Forelimb muscle (tissue), 1 donor: ENCODE measurements around the gene LATS2. TPM values are rescaled to one million over a fixed set of nuclear protein-coding genes. Genes with fewer than 3 reads are reported as not detected.
"Not testable (repeated sequence)": the region's sequence is repeated elsewhere in the genome, so short reads cannot be mapped to it uniquely, and the experiment has no call there.

Experiments
- DNase-seq: peaks from one replicate; pipeline ENCODE4 v3.0.0-alpha.2; 2013; ENCODE audit warnings: low read depth
- polyA plus RNA-seq: library from polyadenylated mRNA; unstranded; fragments of 120-200 nt; gene quantifications from one replicate; pipeline ENCODE4 v1.2.1, GENCODE V29; 2013; ENCODE audit not compliant: insufficient read length

The LATS2 gene
- polyA plus RNA-seq, 1 donor = 14.4 TPM

DNA sequence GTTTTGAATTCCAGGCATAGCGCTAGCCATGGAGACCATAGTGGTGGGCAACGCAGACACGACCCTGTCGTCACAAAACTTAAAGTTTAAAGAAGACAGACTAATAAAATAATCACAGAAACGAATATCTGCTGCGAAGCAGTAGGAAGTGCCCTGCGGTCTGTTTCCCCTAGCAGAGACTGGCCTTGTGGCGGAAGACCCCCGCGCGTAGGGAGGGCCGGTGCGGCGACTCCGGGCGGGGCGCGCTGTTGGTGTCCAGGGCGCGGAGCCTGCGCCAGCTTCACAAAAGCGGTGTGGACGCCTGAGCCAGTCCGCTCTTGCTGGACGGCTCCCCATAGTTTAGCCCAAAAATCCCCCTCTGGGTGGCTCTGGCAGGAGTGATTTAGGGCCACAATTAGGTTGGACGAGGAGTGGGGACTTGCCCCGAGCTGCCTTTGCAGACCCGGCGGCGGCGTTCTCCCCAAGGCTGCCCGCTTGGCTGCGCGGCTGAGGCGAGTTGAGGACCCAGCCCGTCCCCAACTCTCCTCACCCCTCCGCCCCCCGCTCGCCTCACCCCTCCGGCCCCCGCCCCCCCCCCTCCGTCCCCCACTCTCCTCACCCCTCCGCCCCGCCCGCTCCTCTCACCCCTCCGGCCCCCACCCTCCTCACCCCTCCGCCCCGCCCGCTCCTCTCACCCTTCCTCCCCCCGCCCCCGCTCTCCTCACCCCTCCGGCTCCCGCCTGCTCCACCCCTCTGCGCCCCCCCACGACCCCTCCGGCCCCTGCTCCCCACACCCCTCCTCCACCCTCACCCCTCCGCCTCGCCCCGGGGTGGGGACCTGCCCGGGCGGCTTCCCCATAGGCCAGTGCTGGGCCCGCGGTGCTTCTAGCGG, 14.2 kb upstream of the LATS2 start:
- DNase-seq = no peak

DNA sequence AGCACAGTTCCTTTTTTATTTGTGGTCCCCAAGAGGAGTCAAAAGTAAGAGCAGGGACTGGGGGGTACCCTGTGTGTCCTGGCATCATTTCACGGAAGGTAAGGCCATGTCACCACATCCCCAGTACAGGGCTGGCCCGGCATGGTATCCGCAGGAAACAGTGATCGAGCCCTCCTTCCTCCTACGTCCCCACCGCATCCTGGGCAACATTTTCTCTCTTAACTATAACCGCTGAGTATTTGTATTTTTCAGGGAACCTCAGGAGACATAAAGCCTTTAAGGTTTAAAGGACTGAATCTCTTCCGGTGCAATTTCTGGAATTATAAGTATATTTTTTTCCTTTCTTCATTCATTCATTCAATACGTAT, 13.6 kb upstream of the LATS2 start:
- no peak for DNase-seq

DNA sequence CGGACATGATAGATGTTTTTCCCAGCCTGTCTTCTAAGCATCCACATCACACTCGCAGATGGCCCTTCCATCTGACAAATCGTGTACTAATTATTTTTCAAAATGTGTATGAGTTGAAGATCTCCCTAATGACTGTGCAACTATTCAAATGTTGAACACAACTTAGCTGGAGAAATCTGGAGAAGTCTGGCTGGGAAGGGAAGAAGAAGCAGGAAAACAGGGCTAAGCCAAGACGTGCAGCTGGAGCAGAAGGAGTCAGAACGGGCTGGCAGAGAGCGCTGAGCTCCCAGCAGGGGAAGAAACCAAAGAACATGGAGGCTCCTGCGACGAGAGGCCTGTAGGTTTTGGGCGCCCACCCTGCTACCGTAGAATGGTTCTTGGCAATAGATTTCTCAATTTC, 13.2 kb upstream of the LATS2 start:
- no peak for DNase-seq

DNA sequence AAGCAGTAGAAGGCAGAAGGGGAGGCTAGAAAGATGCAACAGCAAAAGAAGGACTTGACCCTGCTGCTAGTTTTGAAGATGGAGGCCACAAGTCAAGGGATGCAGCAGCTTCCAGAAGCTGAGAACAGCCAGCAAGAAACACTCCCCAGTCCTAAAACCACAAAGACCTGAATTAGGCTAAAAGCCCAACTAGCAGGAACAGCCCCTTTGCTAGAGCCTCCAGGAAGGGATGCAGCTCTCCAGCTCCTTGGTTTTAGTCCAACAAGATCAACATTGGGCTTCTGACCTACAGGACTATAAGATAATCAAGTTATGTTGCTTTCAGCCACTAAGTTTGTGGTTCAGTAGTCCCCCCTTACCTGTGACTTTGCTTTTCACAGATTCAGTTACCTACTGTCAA, 10.5 kb upstream of the LATS2 start:
- no peak for DNase-seq

DNA sequence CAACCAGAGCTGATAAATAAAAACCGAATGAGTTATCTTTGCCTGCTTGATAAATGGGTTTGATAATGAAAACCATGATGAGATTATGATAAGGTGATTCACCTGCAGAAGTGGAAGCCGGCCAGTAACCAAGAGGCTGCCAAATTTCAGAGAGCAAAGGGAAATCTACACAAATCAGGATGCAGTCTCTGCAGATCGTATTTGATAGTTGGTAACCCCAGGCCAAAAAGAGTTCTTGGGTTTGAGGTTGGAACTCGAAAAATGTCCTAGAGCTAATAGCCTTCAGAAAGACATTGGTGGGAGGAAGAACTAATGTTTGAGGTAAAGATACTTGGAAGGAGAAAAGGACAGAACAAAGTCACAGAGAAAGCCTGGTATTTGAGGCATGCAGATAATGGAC, 9.6 kb upstream of the LATS2 start:
- no peak for DNase-seq

DNA sequence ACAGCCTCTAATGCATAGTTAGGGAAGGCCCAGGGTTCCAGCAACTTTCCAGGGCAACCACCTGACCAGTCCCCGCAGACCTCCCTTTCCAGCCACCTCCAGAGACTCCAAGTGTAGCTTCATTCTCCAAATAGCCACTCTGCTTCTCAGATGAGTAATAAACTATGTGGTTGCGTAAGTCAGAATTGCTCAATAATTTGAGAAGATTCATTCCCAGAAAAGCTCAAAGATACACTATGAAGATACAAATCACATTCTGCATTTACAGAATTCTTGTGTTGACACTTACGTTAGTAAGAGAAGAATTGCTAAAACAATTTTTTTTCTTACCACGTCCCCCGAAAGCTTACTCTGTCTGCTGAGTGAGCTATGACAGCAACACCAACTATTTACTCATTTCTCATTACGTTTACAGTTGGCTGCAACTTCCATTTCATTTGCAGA, 8.2 kb upstream of the LATS2 start:
- peak; percentile 73 for DNase-seq

DNA sequence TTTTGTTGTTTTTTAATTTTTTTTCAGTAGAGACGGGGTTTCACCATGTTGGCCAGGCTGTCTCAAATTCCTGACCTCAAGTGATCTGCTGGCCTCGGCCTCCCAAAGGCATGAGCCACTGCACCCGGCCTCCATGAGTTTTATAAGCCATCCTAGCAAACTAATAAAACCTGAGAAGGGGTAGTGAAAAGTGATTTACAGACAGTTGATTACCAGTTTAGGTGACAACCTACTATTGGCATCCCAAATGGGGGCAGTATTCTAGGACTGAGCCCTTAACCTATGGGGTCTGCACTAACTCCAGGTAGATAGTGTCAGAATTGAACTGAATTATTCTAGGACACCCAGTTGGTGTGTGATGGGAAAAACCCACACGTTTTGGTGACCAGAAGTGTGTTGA, 6.5 kb upstream of the LATS2 start:
- DNase-seq = no peak

DNA sequence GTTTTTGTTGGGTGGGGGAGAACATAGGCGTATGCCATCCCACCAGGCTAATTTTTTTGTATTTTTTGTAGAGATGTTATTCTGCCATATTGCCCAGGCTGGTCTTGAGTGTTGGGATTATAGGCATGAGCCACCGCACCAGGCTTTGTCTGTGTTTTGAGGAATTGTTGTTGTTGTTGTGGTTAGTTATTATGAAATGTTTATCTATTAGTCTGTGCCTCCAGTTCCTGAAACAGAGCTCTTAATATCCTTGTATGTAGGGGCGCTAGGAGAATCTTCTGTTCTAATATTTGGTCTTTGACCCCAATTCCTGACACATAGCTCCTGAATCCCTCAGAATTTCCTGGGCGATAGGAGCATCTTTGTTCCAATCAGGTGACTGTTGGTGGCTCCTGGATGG, 5.6 kb upstream of the LATS2 start:
- no peak for DNase-seq

DNA sequence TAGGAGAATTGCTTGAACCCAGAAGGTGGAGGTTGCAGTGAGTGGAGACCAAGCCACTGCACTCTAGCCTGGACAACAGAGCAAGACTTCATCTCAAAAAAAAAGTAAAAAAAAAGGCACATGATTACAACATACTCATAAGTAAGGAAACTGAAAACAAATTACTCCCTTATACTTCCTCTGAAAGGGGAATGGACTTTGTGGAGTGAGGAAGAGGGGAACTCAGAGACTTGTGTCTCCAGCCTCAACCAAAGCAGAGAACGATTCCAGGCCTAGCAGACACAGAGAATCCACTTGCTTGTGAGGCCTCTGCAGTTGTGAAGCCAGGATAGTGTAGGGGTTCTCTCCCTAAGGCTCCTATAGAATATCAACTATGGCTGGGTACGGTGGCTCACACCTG, 4.3 kb upstream of the LATS2 start:
- no peak for DNase-seq

DNA sequence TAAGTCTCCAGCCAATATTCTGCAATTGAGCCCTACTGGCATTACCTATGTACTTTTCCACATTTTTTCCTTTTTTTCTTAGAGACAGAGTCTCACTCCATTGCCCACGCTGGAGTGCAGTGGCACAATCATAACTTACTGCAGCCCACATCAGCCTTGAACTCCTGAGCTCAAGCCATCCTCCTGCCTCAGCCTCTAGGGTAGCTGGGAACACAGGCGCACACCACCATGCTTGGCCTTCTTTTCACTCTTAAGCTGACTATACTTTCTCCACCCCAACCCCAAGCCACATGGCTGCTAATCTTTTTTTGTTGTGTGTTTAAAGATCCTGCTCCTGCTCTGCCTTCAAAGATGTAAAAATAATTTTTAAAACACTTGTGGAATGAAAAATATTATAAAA, 1.6 kb upstream of the LATS2 start:
- DNase-seq = no peak

DNA sequence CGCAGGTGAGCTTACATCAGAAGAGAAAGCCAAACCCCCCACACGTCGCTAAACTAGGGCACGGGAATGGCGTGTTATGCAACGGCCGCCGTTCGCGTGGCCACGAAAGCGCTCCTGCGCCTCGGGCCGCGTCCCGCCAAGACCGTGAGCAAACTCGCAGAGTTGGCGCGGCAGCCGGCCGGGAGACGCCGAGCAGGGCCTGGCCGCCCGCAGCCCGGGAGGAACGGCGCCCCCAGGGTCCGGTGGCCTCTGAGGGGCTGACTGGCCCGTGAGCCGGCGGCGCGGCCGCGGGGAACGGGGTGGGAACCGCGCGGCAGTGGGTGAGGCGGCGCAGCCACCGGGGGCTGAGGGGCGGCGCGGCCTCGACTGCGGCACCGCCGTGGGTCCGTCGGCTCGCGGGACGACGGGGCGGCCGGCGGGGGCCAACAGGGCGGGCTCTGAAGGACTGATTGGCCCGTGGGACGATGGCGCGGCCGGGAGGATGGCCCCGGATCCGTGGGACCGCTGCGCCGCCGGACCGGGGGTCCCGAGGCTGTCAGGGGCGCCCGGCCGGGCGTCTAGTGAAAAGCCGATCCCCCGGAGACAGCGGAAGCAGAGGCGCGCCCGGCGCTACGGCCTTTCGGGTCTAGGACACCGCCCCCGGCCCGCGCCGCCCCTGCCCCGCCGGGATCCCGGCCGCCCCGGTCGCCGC, 903 bp downstream of the LATS2 start:
- DNase-seq = no peak

DNA sequence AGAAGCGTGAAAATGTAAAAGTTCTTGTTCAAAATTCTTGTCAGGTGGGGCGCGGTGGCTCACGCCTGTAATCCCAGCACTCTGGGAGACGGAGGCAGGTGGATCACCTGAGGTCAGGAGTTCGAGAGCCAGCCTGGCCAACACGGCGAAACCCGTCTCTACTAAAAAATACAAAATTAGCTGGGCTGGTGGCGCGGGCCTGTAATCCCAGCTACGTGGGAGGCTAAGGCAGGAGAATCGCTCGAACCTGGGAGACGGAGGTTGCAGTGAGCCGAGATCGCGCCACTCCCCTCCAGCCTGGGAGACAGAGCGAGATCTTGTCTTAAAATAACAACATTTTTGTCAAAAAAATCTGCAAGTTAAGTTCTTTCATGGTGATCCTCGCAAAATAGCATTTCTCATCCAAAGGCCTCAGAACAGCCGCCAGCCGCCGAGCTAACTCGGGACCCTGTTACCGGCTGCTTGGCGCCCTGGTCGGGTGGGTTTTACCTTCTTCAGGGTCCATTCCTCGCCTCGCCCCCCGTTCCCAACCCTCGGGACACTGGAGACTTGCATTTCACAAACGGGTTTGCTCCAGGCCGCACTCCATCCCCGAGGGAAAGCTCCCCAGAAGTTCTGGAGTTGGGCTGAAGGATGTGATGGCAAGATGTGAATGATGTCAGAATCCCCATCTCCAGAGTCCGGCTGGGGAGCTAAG, 1.6 kb downstream of the LATS2 start:
- DNase-seq = no peak

DNA sequence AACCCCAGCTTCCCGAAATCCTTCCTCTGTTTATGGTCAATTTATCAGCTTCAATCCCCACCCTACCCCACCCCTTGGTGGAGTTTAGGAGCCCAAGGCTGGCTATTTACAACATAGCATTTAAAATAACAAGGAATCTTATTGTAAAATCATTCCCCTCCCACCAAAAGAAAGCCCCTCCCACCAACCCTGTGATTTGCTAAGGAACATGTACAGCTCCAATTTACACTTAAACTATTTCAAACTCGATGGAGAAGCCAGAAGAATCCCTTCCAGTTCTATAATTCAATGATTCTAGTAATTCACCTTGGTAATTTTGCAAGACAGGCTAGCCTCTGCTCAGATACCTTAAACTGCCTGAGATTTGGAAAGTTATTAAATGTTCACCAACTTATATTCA, 3.0 kb downstream of the LATS2 start:
- DNase-seq = no peak

DNA sequence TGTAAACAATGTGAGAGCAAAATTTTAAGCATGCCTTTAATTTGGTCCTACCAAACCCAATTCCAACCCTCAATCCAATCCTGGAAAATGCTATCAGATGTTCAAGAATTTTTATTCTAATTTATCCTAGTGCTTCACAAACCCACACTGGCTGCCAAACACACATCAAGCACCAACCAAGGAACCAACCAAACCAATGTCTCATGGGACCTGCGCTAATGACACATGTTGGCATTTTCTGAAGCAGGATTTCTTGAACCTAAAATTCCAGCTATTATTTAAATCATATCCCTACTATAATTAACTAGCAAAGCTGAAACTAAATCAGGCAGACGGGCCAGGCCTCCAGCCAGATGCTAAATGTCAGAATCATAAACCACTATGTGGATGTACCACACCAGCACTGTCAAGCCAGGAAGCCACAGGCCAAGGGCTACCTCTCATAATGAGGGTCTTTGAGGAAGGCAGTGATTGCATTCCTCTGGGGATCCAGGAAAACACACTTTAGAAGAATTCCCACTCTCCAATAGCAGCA, 5.8 kb downstream of the LATS2 start:
- DNase-seq = no peak

DNA sequence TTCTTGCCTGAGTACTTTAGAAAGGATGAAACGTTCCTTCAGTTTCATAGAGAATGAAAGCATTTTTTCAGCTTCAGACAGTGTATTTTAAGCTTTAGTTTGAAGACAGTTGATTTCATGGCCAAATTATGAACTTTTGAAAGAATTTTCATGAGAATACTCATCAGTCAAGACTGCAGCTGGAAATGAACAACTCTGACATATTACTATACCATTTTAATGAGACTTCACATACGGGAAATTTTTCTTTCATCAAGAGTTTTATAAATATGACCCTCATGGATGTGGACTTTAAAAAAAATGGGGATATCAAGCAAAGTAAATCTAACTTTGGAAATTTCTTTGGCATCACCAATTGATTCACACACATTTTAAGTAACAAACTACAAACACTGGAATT, 6.4 kb downstream of the LATS2 start:
- no peak for DNase-seq

DNA sequence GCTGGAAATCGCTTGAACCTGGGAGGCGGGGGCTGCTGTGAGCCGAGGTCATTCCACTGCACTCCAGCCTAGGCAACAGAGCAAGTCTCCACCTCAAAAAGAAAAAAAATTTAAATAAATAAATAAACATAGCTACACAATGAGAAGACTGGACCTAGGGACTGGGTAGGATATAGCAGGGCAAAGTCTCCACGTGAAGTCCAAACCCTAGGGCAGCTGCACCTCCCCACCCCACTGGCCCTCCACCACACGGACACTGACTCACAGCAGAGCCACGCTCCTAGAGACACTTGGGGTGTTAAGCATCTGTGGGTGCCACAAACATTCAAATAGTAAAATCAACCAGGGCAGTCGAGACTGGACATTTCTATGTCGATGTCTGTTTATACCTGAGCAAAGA, 7.1 kb downstream of the LATS2 start:
- DNase-seq = no peak

DNA sequence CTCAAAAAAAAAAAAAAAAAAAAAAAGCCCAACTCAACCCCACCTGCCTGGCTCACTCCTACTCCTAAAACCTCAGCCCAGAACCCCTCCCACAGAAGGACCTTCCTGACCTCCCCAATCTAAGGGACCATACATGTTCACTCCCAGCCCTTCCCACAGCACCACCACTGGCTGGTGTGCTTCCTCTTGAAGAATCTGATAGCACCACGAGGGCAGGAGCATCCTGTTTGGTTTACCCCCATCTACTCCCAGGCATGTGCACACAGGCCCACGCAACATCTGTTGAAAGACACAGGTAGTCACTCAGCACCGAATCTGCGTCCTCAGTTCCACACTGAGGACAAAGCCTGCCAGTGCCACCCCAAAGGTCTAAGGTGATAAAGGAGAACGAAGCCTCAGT, 8.2 kb downstream of the LATS2 start:
- DNase-seq = no peak

DNA sequence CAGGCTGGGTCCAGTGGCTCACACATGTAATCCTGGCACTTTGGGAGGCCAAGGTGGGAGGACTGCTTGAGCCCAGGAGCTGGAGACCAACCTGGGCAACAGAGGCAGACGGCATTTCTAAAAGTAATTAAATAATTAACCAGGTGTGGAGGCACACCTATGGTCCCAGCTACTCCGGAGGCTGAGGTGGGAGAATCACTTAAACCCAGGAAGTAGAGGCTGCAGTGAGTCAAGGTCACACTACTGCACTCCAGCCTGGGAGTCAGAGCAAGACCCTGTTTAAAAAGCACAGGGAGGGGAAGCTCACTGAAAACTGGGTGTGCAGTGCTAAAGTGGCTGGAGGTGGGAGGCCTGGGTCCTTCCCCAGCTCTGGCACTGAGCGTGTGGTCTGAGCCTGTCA, 9.7 kb downstream of the LATS2 start:
- DNase-seq = no peak

DNA sequence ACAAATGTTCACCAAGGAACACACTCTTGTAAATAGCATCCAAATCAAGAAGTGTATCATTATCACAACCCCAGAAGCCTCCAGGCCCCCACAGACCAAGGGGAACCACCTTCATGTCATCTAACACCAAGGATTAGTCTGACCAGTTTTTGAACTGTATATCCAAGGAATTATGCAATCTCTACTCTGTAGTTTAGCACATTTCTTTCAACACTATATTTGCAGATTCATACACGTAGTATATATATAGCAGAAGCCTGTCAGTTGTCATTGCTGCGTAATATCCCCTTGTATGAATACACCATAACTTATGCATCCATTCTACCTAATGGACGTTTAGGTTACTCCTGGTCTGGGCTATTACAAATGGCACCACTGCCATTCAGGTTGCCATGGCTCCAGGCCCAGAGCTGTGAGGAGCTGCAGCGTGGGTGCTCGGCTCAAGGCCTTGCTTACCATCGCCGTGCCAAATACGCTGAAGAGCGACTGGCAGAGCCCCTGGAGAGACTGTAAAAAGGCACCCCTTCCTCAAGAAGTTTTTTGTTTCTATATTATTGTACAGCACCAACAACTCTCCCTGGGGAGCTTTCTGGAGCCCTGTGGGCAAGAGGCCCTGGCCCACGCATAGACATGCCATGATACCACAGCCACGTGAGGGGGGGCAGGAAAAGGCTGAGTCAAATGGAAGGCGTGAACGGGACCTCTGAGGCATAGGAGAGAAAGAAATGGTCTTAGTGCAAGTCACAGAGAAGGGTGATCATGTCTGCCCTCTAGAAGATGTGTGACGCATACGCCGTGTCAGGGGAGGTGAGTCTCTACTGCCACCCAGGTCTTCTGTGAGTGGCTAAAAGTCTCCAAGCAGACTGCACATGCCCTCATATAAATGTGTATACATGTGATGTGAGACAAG, 10.8 kb downstream of the LATS2 start:
- no peak for DNase-seq

DNA sequence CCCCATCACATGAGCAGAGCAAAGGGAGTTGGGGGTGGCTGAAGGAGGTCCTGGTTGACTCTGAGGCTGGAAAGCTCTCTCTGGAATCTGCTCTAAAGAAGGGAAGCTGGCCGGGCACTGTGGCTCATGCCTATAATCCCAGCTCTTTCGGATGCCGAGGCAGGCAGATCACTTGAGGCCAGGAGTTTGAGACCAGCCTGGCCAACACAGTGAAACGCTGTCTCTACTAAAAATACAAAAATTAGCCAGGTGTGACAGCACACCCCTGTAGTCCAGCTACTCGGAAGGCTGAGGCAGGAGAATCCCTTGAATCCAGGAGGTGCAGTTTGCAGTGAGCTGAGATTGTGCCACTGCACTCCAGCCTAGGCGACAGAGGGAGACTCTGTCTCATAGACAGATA, 11.7 kb downstream of the LATS2 start:
- not testable (repeated sequence) for DNase-seq

DNA sequence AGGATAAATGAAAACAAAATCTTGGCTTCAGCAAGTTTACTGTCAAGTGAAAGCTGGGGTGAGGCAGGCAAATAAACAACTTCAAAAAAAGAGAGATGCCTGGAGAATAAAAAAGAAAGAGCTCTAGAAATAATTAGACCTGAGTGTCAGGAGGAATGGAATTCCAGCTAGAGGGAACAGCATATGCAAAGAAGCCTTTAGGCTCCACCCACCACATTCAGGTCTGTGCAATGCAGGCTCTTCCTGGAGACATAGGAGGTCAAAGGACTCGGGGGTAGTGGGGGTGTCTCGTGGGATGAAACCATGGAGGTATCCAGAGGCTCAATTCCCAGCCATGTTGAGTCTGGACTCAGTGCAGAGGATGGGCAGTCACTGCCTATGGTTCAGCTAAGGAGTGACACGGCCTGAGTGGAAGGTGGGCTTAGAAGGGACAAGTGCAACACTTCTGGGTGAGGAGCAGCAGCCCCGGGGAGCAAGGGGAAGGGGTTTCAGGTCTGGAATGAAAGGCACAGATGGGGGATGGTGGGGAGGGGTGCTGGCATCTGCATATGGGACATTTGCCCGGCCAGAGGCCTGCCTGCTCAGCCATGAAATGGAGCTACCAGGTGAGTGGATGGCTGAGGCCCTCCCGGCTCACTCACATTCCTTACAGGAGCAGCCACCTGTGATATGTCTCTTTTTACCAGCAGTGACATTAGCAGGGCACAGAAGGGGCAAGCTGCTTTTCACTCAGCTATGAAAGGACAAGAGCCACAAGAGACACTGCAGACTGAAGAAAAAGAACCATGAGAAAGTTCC, 12.3 kb downstream of the LATS2 start:
- no peak for DNase-seq
